ENCODE measurements around the gene CASP2. TPM values are rescaled to one million over a fixed set of nuclear protein-coding genes. Genes with fewer than 3 reads are reported as not detected.

The CASP2 gene
- total and polyA plus RNA-seq, 10 of the 15 experiments (the other 5 are each of a cell fraction or from before 2014, with no cell fraction given) = 12.1 to 60.4 (median 26.2) TPM

GRCh38 chr7:143283381-143283780 lies 4.8 kb upstream of the CASP2 start:
- CTCF ChIA-PET = interaction anchor here (1.1 to 1.7 kb wide), 4 partner anchors 10 to 43 kb away, joined by 3 to 7 read pairs (median 4); partner anchors contain the start of gene GSTK1
- H3K9me3 ChIP-seq (replicated peaks; ENCODE audit: control insufficient read depth, insufficient read depth, low read length) = no peaks in the 10 kb centered on the region; the same call in 2 of the 3 replicates
- SMC1A ChIA-PET (ENCODE audit: uncharacterized antibody, unreplicated experiment) = interaction anchor here (1.9 kb wide), 1 partner anchor 43 kb away, joined by 8 read pairs; no protein-coding TSS in a partner anchor
- H3K4me2 ChIP-seq (ENCODE audit: control insufficient read depth, insufficient read depth) = peak overlapping the region; percentile 57; the same call in 1 of the 2 replicates
- no peak for ATAC-seq
- DNase-seq (ENCODE audit: low read depth, low spot score) = no peak
- no peaks in the 10 kb centered on the region for H3K27me3 ChIP-seq (replicated peaks in 1 of 2; ENCODE audit: control insufficient read depth in 2 of 2, insufficient read depth in 2 of 2, low read length in 1 of 2)
- no peak overlapping the region for H3K27ac ChIP-seq (ENCODE audit: control insufficient read depth, insufficient read depth)
- H2AFZ ChIP-seq (ENCODE audit: control insufficient read depth, low read depth, low read length) = peak overlapping the region; percentile 68
- H4K20me1 ChIP-seq (ENCODE audit: control insufficient read depth, insufficient read depth) = no peaks in the 10 kb centered on the region
- no TSS peak for BruUV-seq (replicated peaks)
- intact Hi-C loops (cut with micrococcal nuclease; ENCODE audit: unreplicated experiment) (no loop called here), in situ Hi-C loops (cut with MboI) (no loop called here)
- POLR2A ChIA-PET = interaction anchor here (0.6 kb wide), 1 partner anchor 613 kb away, joined by 3 read pairs; no protein-coding TSS in a partner anchor
- H3K79me2 ChIP-seq (ENCODE audit: control insufficient read depth, insufficient read depth, low read length) = peaks cover 1% of the 10 kb centered on the region
- H3K36me3 ChIP-seq (ENCODE audit: control insufficient read depth in 2 of 2, insufficient read depth in 2 of 2, low read length in 1 of 2) = no peaks in the 10 kb centered on the region
- no peak overlapping the region for H3K9ac ChIP-seq (ENCODE audit: control insufficient read depth, insufficient read depth, low read length)
- 64% methylated on average over 4 of the region's 4 CpGs for WGBS (ENCODE audit: insufficient coverage, insufficient replicate concordance, low lambda C conversion rate, missing lambda C conversion rate)
- H3K4me3 ChIP-seq = no peak overlapping the region
- RAD21 ChIA-PET (ENCODE audit: unreplicated experiment) = no interaction called here
- FAIRE-seq = peak; percentile 76
- TF ChIP-seq DPF2 (IDR thresholded peaks at IDR 0.05) = no peak
- no peak for TF ChIP-seq IRF3 (IDR thresholded peaks at IDR 0.05)
- no peak for TF ChIP-seq IKZF1 (conservative IDR thresholded peaks at IDR 0.05)
- no peak for TF ChIP-seq ELK1 (IDR thresholded peaks at IDR 0.05; ENCODE audit: low read depth, low read length)
- 0 out of 3 replicates have a peak, but pooled peaks have one; percentile 11 for TF ChIP-seq POU2F2 (IDR thresholded peaks at IDR 0.05; ENCODE audit: borderline replicate concordance, low read depth, low read length)
- H3K4me1 ChIP-seq (ENCODE audit: control insufficient read depth, insufficient read depth, low read length) = peaks cover 7% of the 10 kb centered on the region
